Neural progenitor cell (in vitro differentiated cells): ENCODE measurements around the gene CAMKK2. TPM values are rescaled to one million over a fixed set of nuclear protein-coding genes. Genes with fewer than 3 reads are reported as not detected.

Experiments used
- DNase-seq: peaks from one replicate; pipeline ENCODE4 v3.0.0-alpha.2; 2016; ENCODE audit warnings: low spot score
- H2AFZ ChIP-seq: fragments of 200-600 bp; sonication (generic); replicated peaks from 2 replicates; pipeline ENCODE4 v1.6.1; 2016; ENCODE audit warnings: antibody characterized with exemption
- H3F3A ChIP-seq: fragments of 200-600 bp; sonication (generic); 2 replicates; pipeline ENCODE4 v1.6.1; 2016; ENCODE audit warnings: antibody characterized with exemption, low read depth
- H3K27ac ChIP-seq: fragments of 200-600 bp; sonication (generic); 2 replicates; pipeline ENCODE4 v1.5.1; 2016; ENCODE audit warnings: mild to moderate bottlenecking
- H3K27me3 ChIP-seq: fragments of 200-600 bp; sonication (generic); 2 replicates; pipeline ENCODE4 v1.6.1; 2016; ENCODE audit warnings: mild to moderate bottlenecking, moderate library complexity
- H3K36me3 ChIP-seq: fragments of 200-600 bp; sonication (generic); 2 replicates; pipeline ENCODE4 v1.5.1; 2016
- H3K4me1 ChIP-seq: fragments of 200-600 bp; sonication (generic); 2 replicates; pipeline ENCODE4 v1.6.1; 2016; ENCODE audit warnings: mixed run types
- H3K4me2 ChIP-seq: fragments of 200-600 bp; sonication (generic); 2 replicates; pipeline ENCODE4 v1.6.1; 2016
- H3K4me3 ChIP-seq: fragments of 200-600 bp; sonication (generic); 2 replicates; pipeline ENCODE4 v1.5.1; 2016
- H3K79me2 ChIP-seq: fragments of 200-600 bp; sonication (generic); 2 replicates; pipeline ENCODE4 v1.6.1; 2016; ENCODE audit warnings: low read depth
- H3K9ac ChIP-seq: fragments of 200-600 bp; sonication (generic); 2 replicates; pipeline ENCODE4 v1.6.1; 2016
- H3K9me3 ChIP-seq: fragments of 200-600 bp; sonication (generic); 2 replicates; pipeline ENCODE4 v1.5.1; 2016; ENCODE audit warnings: low read depth
- H4K20me1 ChIP-seq: fragments of 200-600 bp; sonication (generic); 2 replicates; pipeline ENCODE4 v1.6.1; 2016; ENCODE audit warnings: low read depth
- H3K27ac Mint-ChIP-seq: 3 replicates; pipeline ENCODE4 v1.8.0; 2021; ENCODE audit warnings: mixed read lengths
- H3K27me3 Mint-ChIP-seq: 2 replicates; pipeline ENCODE4 v1.8.0; 2022; ENCODE audit warnings: low read depth, mild to moderate bottlenecking, inconsistent platforms, moderate library complexity, mixed read lengths; ENCODE audit not compliant: insufficient read depth
- H3K36me3 Mint-ChIP-seq: 3 replicates; pipeline ENCODE4 v1.8.0; 2021; ENCODE audit warnings: mixed read lengths
- H3K4me1 Mint-ChIP-seq: 3 replicates; pipeline ENCODE4 v1.8.0; 2021; ENCODE audit warnings: mixed read lengths
- H3K4me3 Mint-ChIP-seq: 3 replicates; pipeline ENCODE4 v1.8.0; 2021; ENCODE audit warnings: mild to moderate bottlenecking, moderate library complexity, mixed read lengths
- H3K9me3 Mint-ChIP-seq: 3 replicates; pipeline ENCODE4 v1.8.0; 2020; ENCODE audit warnings: mixed read lengths
- EZH2 ChIP-seq: fragments of 200-600 bp; sonication (generic); IDR thresholded peaks from 2 replicates; pipeline ENCODE4 v1.6.1; 2017; ENCODE audit warnings: antibody characterized with exemption, mild to moderate bottlenecking, moderate library complexity
- EZH2phosphoT487 ChIP-seq: fragments of 200-600 bp; sonication (generic); IDR thresholded peaks from 2 replicates; pipeline ENCODE4 v1.6.1; 2017; ENCODE audit warnings: antibody characterized with exemption
- total RNA-seq: library from RNA; depleted of rRNA; stranded (reverse); fragments of >200 nt; gene quantifications from 2 replicates; pipeline ENCODE4 v1.2.3, GENCODE V29; 2015; ENCODE audit warnings: low replicate concordance
- TF ChIP-seq, protein P1 (sequence below): fragments of 200-600 bp; sonication (generic); IDR thresholded peaks from 2 replicates; pipeline ENCODE4 v1.5.1; 2017; ENCODE audit warnings: antibody characterized with exemption, mild to moderate bottlenecking

CAMKK2 gene
- total RNA-seq, 1 donor from 2014 or later: 21.0 TPM

DNA sequence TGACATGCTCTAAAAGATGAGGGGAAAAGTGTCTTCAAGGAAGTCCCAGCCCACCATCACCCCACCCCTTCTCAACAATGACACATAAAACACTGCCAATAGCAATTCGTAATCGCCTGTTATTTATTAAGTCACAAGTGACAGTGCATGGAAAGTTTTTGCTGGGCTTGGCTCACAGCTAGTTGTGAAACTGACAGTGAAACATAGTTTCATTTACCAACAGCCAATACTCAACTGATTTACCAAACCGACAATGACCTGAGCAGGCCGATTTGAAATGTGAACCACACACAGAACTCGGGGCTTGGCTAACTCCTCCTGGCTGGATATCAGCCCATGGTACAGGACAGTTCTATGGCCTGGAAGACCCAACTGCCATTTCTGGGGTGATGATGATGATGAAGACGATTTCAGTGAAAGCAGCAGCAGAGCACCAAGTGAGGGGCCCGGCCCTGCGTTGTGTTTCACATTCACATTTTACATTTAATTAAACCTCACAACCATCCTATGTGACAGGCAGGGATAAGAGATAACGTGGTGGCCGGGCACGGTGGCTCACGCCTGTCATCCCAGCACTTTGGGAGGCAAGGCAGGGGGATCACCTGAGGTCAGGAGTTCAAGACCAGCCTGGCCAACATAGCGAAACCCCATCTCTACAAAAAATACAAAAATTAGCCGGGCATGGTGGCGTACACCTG is 42.7 kb downstream of the CAMKK2 start:
- no peaks in the 10 kb centered on the region for H3K79me2 ChIP-seq
- H3K27ac Mint-ChIP-seq: no peak overlapping the region
- no peaks in the 10 kb centered on the region for H3K9me3 ChIP-seq
- peaks cover 5% of the 10 kb centered on the region for H3K27me3 Mint-ChIP-seq
- H3K27ac ChIP-seq: no peak overlapping the region
- TF ChIP-seq, protein P1, sequence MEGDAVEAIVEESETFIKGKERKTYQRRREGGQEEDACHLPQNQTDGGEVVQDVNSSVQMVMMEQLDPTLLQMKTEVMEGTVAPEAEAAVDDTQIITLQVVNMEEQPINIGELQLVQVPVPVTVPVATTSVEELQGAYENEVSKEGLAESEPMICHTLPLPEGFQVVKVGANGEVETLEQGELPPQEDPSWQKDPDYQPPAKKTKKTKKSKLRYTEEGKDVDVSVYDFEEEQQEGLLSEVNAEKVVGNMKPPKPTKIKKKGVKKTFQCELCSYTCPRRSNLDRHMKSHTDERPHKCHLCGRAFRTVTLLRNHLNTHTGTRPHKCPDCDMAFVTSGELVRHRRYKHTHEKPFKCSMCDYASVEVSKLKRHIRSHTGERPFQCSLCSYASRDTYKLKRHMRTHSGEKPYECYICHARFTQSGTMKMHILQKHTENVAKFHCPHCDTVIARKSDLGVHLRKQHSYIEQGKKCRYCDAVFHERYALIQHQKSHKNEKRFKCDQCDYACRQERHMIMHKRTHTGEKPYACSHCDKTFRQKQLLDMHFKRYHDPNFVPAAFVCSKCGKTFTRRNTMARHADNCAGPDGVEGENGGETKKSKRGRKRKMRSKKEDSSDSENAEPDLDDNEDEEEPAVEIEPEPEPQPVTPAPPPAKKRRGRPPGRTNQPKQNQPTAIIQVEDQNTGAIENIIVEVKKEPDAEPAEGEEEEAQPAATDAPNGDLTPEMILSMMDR: no peak
- TF ChIP-seq EZH2phosphoT487: no peak
- TF ChIP-seq EZH2: no peak
- H3K36me3 ChIP-seq: no peaks in the 10 kb centered on the region
- no peak overlapping the region for H3K9ac ChIP-seq
- no peak overlapping the region for H3K4me2 ChIP-seq
- H3K4me3 ChIP-seq: no peak overlapping the region
- no peaks in the 10 kb centered on the region for H3K9me3 Mint-ChIP-seq
- peaks cover 40% of the 10 kb centered on the region for H3K36me3 Mint-ChIP-seq
- no peaks in the 10 kb centered on the region for H3K27me3 ChIP-seq
- H3K4me1 ChIP-seq: no peaks in the 10 kb centered on the region
- H3F3A ChIP-seq: peaks cover 8% of the 10 kb centered on the region
- no peaks in the 10 kb centered on the region for H3K4me1 Mint-ChIP-seq
- H3K4me3 Mint-ChIP-seq: no peak overlapping the region
- H2AFZ ChIP-seq: no peak overlapping the region
- DNase-seq: no peak
- no peaks in the 10 kb centered on the region for H4K20me1 ChIP-seq

DNA sequence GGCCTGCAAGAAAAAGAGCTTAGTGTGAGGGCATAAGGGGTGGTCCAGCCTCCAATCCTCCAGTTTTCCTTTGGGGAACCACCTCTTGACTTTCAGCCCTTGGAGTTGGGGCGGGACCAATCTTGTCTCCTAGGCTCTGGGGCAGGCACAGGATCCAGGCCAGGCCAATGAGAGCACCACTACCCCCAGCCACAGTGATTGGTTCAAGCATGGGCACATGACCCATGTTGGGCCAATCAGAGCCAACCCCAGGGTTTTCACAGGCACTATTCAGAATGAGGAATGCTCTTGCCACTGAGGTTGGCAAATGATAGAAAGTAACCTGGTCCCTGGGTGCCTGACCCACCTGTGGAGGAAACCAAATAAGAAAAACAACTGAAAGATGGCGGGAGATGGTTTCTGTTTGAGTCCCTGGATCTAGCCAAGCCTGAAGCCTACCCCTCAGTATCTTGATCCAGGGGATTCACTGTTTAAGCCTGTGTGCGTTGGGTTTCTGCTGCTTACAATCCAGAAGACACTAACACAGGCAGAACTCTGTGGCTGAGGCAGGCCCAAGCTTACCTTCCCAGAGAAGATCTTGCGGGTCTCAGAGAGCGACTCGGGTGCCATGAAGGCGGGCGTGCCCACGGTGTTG is 43.7 kb downstream of the CAMKK2 start:
- Histone ChIP-seq H3K4me2 (no peak overlapping the region), H3K9me3 (no peaks in the 10 kb centered on the region), H2AFZ (no peak overlapping the region), H3K27me3 (no peaks in the 10 kb centered on the region), H3K9ac (no peak overlapping the region), H3K36me3 (no peaks in the 10 kb centered on the region), H4K20me1 (no peaks in the 10 kb centered on the region), H3K79me2 (no peaks in the 10 kb centered on the region), H3F3A (peaks cover 8% of the 10 kb centered on the region), H3K4me3 (no peak overlapping the region), H3K4me1 (no peaks in the 10 kb centered on the region), H3K27ac (no peak overlapping the region)
- TF ChIP-seq EZH2: no peak
- TF ChIP-seq, protein P1: no peak
- TF ChIP-seq EZH2phosphoT487: no peak
- Mint-ChIP-seq H3K27ac (no peak overlapping the region), H3K27me3 (peaks cover 5% of the 10 kb centered on the region), H3K9me3 (no peaks in the 10 kb centered on the region), H3K4me3 (no peak overlapping the region), H3K4me1 (no peaks in the 10 kb centered on the region), H3K36me3 (peaks cover 36% of the 10 kb centered on the region)
- DNase-seq: no peak

DNA sequence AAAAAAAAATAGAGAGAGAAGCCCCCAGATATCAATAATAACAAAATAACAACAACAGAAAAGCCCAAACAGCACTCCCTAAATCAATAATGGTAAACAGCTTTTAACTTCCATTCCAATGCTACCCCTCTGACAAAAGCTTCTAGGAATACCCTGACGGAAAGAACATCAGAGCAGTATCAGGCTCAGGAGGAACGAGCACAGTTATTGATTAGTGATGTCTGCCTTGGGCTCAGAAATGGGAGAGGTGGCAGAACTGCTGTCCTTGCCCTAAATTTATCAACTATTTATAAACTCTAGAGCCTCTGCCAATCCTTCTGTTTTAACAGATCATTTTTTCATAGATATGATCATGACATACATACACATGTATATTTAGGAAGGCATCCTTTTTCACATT is 44.7 kb downstream of the CAMKK2 start:
- no peaks in the 10 kb centered on the region for H3K79me2 ChIP-seq
- H3K4me3 ChIP-seq: no peak overlapping the region
- H3K4me2 ChIP-seq: no peak overlapping the region
- H2AFZ ChIP-seq: no peak overlapping the region
- no peaks in the 10 kb centered on the region for H3K9me3 ChIP-seq
- Mint-ChIP-seq H3K27ac (peak overlapping the region; percentile 21), H3K36me3 (peaks cover 41% of the 10 kb centered on the region), H3K4me3 (no peak overlapping the region), H3K4me1 (no peaks in the 10 kb centered on the region), H3K27me3 (peaks cover 5% of the 10 kb centered on the region), H3K9me3 (no peaks in the 10 kb centered on the region)
- H3K36me3 ChIP-seq: no peaks in the 10 kb centered on the region
- DNase-seq: no peak
- H4K20me1 ChIP-seq: no peaks in the 10 kb centered on the region
- no peak overlapping the region for H3K27ac ChIP-seq
- no peaks in the 10 kb centered on the region for H3K4me1 ChIP-seq
- no peaks in the 10 kb centered on the region for H3K27me3 ChIP-seq
- peaks cover 8% of the 10 kb centered on the region for H3F3A ChIP-seq
- no peak overlapping the region for H3K9ac ChIP-seq
- TF ChIP-seq, protein P1: no peak
- no peak for TF ChIP-seq EZH2phosphoT487
